Measurements from ENCODE around the gene NVL.

The NVL gene

GRCh38 chr1:224189561-224189960 lies 140.4 kb downstream of the NVL start:
- Histone ChIP-seq H3K4me2 (ENCODE audit: insufficient read depth, low read length) (no peak overlapping the region), H3K27ac (ENCODE audit: low read length) (no peak overlapping the region), H4K20me1 (ENCODE audit: insufficient read depth, low read length) (peaks cover 9% of the 10 kb centered on the region), H3K79me2 (ENCODE audit: insufficient read depth, low read length) (peaks cover 60% of the 10 kb centered on the region), H3K4me1 (ENCODE audit: insufficient read depth, low read length) (peaks cover 10% of the 10 kb centered on the region), H3K4me3 (ENCODE audit: low read depth in 1 of 2, low read length in 2 of 2) (no peak overlapping the region), H3K27me3 (ENCODE audit: insufficient read depth, low read length, poor library complexity) (no peaks in the 10 kb centered on the region), H3K9me3 (ENCODE audit: insufficient read depth, low read length, severe bottlenecking) (no peaks in the 10 kb centered on the region), H3K36me3 (ENCODE audit: insufficient read depth, low read length) (peaks cover 39% of the 10 kb centered on the region), H2AFZ (ENCODE audit: low read depth, low read length) (no peak overlapping the region), H3K9ac (ENCODE audit: low read depth, low read length) (no peak overlapping the region)
- TF ChIP-seq, protein P1, sequence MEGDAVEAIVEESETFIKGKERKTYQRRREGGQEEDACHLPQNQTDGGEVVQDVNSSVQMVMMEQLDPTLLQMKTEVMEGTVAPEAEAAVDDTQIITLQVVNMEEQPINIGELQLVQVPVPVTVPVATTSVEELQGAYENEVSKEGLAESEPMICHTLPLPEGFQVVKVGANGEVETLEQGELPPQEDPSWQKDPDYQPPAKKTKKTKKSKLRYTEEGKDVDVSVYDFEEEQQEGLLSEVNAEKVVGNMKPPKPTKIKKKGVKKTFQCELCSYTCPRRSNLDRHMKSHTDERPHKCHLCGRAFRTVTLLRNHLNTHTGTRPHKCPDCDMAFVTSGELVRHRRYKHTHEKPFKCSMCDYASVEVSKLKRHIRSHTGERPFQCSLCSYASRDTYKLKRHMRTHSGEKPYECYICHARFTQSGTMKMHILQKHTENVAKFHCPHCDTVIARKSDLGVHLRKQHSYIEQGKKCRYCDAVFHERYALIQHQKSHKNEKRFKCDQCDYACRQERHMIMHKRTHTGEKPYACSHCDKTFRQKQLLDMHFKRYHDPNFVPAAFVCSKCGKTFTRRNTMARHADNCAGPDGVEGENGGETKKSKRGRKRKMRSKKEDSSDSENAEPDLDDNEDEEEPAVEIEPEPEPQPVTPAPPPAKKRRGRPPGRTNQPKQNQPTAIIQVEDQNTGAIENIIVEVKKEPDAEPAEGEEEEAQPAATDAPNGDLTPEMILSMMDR (IDR thresholded peaks at IDR 0.05; ENCODE audit: borderline replicate concordance, extremely low read depth, low read length, poor library complexity, severe bottlenecking), result no peak
- no peak for TF ChIP-seq EZH2 (IDR thresholded peaks at IDR 0.05; ENCODE audit: borderline replicate concordance, low read depth, low read length, severe bottlenecking)
- ATAC-seq (ENCODE audit: insufficient read depth, low read depth) (no peak), DNase-seq (no peak)

DNA sequence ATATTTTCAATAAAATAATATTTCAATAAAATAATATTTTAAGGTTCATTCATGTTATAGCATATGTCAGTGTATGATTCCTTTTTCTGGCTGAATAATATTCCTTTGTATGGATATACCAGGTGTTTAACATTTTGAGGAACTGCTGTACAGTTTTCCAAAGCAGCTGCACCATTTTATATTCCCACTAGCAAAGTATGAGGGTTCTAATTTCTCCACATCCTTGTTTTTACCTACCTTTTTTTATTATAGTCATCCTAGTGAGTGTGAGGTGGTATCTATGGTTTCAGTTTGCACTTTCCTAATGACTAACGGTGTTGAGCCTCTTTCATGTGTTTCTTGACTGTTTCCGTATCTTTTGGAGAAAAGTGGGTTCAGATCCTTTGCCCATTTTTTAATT lies 141.7 kb downstream of the NVL start:
- Histone ChIP-seq H3K27me3 (ENCODE audit: insufficient read depth, low read length, poor library complexity) (no peaks in the 10 kb centered on the region), H3K4me3 (ENCODE audit: low read depth in 1 of 2, low read length in 2 of 2) (no peak overlapping the region), H3K27ac (ENCODE audit: low read length) (no peak overlapping the region), H3K4me1 (ENCODE audit: insufficient read depth, low read length) (peaks cover 19% of the 10 kb centered on the region), H4K20me1 (ENCODE audit: insufficient read depth, low read length) (peaks cover 12% of the 10 kb centered on the region), H3K36me3 (ENCODE audit: insufficient read depth, low read length) (peaks cover 31% of the 10 kb centered on the region), H3K9ac (ENCODE audit: low read depth, low read length) (no peak overlapping the region), H3K79me2 (ENCODE audit: insufficient read depth, low read length) (peaks cover 73% of the 10 kb centered on the region), H2AFZ (ENCODE audit: low read depth, low read length) (no peak overlapping the region), H3K9me3 (ENCODE audit: insufficient read depth, low read length, severe bottlenecking) (no peaks in the 10 kb centered on the region), H3K4me2 (ENCODE audit: insufficient read depth, low read length) (no peak overlapping the region)
- ATAC-seq (ENCODE audit: insufficient read depth, low read depth) (no peak), DNase-seq (no peak)
- TF ChIP-seq EZH2 (IDR thresholded peaks at IDR 0.05; ENCODE audit: borderline replicate concordance, low read depth, low read length, severe bottlenecking), result no peak
- TF ChIP-seq, protein P1 (IDR thresholded peaks at IDR 0.05; ENCODE audit: borderline replicate concordance, extremely low read depth, low read length, poor library complexity, severe bottlenecking), result no peak

GRCh38 chr1:224185208-224185607 lies 144.8 kb downstream of the NVL start:
- peaks cover 12% of the 10 kb centered on the region for H4K20me1 ChIP-seq (ENCODE audit: insufficient read depth, low read length)
- TF ChIP-seq EZH2 (IDR thresholded peaks at IDR 0.05; ENCODE audit: borderline replicate concordance, low read depth, low read length, severe bottlenecking), result no peak
- TF ChIP-seq, protein P1 (IDR thresholded peaks at IDR 0.05; ENCODE audit: borderline replicate concordance, extremely low read depth, low read length, poor library complexity, severe bottlenecking), result no peak
- H3K27ac ChIP-seq (ENCODE audit: low read length), result no peak overlapping the region
- no peaks in the 10 kb centered on the region for H3K27me3 ChIP-seq (ENCODE audit: insufficient read depth, low read length, poor library complexity)
- H3K36me3 ChIP-seq (ENCODE audit: insufficient read depth, low read length), result peaks cover 13% of the 10 kb centered on the region
- no peaks in the 10 kb centered on the region for H3K9me3 ChIP-seq (ENCODE audit: insufficient read depth, low read length, severe bottlenecking)
- DNase-seq, result no peak
- peak overlapping the region; percentile 83 for H3K4me2 ChIP-seq (ENCODE audit: insufficient read depth, low read length)
- peaks cover 70% of the 10 kb centered on the region for H3K79me2 ChIP-seq (ENCODE audit: insufficient read depth, low read length)
- H3K9ac ChIP-seq (ENCODE audit: low read depth, low read length), result peak overlapping the region; percentile 96; the same call in 1 of the 2 replicates
- H3K4me1 ChIP-seq (ENCODE audit: insufficient read depth, low read length), result peaks cover 29% of the 10 kb centered on the region
- H3K4me3 ChIP-seq (ENCODE audit: low read depth in 1 of 2, low read length in 2 of 2), result no peak overlapping the region
- H2AFZ ChIP-seq (ENCODE audit: low read depth, low read length), result no peak overlapping the region
- ATAC-seq (ENCODE audit: insufficient read depth, low read depth), result no peak

Data from DND-41 (cell line).